Ecto neural progenitor cell (in vitro differentiated cells): Measurements from ENCODE around the gene SARDH.
"Not testable (repeated sequence)": the region's sequence is repeated elsewhere in the genome, so short reads cannot be mapped to it uniquely, and the experiment has no call there.

ENCODE experiments used
- DNase-seq: peaks from one replicate; pipeline ENCODE4 v3.0.0-alpha.2; 2018; ENCODE audit warnings: low spot score

Gene SARDH

DNA sequence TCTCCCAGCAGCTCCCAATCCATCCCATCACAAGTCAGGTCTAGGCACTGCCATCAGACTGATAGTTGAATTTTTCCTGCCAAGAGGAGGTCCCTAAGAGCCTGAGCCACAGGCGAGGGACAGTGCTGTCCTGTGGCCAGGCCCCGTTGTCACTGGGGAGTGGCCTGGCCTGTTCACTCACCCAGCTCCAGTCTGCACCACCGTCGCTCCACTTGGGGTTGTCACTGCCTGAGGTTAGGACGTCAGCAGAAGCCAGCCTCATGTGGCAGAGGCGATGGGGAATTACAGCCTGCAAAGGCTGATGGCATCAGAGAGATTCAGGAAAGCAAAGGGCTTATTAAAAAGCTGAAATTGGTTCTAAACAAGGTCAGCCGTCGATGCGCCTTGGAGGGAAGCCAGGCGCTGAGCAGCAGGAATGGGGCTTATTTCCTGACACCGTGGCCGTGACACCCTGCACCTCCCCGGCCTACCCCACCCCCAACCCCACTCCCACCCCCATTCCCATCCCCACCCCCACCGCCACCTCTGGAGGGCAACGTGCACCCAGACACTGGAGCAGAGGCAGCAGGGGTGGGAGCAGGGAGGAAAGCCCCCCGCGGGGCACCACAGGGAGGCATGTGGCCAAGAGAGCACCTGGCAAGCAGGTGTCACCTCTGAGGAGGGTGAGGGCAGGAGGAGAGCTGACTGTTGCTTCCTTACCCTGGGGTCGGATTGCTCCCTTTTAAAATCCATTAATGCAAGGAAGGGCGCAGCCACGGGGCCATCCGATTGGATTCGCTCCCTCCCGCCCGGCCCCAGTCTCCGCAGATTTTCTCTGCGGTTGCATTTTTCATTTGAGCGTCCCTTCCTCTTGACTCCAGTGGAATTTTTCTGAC, 105.1 kb downstream of the SARDH start:
- DNase-seq: no peak

DNA sequence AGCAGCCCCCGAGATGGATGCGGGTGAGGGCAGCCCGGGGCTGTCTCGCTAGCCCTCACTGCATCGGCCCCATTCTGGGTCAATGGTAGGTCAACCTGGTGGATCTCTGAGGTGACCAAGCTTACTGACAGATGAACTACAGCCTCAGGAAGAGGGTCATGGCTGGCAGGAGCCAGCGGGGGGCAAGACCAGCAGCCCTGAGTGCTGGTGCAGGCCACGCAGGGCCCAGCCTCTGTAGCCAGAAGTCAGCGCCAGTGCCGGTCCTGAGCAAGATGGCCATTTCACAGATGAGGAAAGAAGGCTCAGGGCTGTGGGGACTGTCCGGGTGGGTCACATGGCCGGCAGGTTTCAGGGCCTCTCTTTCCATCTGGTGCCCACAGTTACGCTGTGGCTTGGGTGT, 107.0 kb downstream of the SARDH start:
- DNase-seq: no peak

DNA sequence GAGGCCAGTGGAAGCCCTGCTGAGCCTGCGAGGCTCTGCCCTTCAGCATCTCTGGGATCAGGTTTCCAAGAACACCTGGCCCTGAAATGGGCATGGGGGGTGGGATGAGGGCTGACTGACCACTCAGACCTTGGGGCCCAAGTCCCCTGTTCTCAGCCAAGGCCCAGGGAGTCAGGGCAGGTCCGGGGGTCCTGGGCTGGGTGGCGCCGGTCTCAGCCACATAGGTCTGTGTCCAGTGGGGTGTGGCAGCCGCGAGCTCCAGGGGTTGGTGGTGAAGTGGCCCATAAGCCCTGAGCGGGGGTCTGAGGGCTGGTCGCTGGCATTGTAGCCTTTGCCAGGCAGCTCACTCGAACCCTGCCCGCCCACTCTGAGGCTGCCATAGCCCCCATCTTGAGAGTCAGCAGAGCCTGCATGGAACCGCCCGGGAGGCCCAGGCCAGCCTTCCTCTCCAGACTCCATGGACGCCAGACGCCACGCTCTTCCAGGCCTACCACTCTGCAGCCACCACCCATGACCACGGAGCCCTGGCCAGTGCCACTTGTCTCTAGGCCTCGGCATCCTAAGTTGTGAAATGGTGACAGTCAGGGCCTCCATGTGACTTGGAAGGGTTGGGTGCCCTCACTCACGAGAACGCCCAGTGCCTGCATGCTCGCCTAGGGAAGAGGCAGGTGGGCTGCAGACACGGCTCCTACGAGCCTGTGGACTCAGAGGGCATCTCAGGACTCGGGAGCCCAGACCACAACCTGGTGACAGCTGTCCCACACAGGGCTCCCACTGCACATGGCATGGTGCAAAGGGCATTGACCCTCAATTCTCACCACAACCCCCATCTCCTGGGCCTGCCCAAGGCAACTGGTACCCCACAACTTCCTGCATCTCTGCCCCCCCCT, 108.7 kb downstream of the SARDH start:
- no peak for DNase-seq

DNA sequence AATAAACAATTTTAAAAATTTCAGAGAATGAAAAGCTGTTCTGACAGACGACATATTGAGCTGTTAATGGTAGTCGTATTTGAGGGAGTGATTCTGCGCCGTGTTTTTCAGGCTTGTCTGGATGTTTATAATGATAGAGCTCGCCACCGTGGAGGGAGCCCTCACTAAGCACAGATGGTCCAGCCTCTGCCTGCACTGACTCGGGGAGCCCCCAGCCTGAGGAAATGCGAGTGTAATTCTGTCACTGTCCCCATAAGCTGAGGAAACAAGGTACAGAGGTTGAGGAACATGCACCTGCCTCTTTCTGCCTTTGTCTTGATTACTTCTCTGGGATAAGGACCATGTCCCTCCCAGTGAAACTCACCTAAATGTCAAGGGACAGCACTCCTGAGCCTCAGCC, 109.4 kb downstream of the SARDH start:
- DNase-seq: no peak

DNA sequence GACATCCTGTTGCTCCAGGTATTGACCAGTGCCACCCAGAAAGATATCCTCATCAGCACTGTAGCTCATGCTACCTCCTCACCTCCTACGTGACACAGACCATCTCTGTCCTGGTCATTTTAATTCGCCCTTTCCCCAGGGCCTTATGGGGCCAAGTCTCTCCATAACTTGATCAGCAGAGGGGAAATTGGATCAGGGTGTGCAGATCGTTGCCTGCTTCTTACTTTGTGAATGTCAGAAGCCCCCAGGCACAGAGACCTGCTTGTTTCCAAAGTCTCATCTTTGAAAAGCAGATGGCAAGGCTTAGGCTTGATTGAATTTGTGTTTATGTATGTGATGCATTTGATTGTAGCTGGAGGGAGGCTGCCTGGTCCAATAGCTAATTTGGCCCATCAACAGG, 110.8 kb downstream of the SARDH start:
- DNase-seq: no peak

DNA sequence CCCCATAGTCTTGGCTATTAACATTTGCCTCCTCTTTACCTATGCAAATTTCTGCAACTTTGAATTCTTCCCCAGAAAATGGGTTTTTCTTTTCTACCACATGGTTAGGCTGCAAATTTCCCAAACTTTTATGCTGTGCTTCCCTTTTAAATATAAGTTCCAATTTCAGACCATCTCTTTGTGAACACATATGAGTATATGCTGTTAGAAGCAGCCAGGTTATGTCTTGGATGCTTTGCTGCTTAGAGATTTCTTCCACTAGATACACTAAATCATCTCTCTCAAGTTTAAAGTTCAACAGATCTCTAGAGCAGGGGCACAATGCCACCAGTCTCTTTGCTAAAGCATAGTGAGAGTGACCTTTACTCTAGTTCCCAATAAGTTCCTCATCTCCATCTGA, 112.1 kb downstream of the SARDH start:
- DNase-seq: not testable (repeated sequence)

DNA sequence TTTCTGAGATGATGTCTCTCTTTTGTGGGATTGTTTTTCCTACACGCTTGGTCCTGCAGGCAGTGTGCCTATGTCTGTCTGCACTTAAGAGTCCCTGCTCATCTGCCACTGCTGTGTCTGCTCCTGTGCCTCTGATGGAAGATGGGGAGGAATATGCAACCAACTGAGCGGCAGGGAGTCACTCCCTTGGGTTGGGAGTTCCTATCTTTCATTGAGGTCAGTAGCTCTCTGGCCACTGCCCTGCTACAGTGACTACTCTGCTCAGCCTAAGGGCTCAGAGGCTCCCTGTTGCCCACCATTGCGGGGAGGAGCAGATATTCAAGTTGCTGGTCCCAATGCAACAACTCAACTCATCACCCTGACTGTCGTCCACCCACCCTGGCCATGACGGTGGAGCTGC, 115.6 kb downstream of the SARDH start:
- no peak for DNase-seq

DNA sequence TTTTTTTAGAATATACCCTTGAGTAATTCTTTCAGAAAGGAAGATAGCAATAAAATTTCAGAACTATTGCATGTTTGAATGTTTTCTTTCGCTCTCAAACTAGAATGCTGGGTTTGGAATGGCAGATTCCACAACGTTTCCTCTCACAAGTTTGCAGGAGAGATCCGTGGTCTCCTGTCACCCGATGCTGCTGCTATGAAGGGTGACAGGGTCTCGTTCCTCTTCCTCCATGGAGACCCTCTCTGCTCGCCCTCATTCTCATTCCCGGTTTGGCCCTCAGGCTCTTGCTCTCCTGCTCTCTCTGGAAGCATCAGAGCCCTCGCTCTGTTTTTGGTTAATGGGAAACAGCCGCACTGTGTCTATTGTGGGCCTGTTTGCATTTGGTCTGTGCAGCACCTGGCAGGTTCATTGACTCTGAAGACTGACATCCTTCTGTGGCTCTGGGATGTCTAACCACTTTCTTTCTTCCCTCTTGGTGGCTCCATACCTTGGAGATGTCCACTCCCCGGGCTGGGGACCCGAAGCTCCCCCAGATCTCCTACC, 116.4 kb downstream of the SARDH start:
- DNase-seq: no peak

DNA sequence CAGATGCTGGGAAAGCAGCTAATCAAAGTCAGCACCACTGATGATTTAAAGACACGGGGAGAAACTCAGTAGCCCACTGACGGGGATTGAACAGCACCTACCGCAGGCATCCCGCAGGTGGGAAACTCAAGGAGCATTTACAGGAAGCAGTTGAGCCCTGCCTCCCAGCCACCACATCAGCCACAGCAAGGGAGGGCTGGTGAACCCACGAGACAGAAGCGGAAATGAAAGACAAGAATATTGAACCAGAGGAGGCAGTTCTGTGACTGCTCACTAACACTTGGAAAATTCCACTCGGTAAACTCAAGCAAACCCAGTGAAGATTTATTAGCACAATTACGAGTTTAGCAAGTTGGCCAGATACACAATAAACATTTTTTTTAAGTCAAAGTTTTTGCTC, 118.4 kb downstream of the SARDH start:
- no peak for DNase-seq

DNA sequence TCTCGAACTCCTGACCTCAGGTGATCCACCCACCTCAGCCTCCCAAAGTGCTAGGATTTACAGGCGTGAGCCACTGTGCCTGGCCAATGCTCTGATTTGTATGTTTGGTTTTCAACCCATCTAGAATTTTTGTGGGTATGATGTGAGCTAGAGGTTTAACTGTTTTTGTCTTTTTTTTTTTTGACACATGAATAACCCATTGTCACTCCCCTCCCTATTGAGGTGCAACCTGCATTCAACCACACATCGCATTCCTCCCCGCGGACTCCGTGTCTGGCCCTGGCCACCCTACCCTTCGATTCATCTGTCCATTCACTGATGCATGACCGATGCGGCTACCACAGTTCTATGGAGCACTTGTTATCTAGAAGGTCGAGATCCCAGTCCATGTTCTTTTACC, 119.4 kb downstream of the SARDH start:
- no peak for DNase-seq

DNA sequence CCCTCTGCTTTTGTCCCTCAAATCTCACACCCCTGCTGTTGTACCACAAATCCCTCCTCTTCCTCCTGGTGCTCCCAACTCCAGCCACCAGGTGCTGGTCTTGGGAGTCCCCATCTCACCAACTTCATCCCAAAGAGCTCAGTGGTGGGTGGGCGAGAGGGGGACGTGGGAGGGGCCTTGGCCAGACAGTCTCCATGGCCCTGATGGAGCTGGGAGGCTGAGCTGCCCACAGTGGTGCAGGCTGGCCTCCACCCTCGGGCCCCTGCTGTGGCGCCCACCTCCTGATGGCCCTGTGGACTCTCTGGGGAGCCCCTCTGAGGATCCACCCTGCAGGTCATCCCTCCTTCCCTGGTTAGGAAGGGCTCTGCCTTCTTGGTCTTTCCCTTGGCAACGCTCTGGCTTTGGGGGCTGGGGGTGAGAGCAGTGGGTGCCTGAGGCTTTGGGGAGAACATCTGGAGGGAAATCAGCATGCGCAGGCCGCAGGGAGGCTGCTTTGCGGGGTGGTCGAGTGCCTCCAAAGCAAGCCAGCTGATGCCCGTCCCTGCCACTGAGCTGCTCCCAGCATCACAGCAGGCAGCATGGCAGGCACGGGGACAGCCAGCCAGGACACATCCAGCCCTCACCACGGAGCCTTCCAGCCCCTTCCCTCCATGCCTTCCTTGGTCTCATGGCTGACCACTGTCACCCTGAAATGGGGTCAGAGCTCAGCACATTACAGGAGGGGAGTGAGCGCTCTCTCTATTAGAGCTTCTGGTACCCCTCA, 121.3 kb downstream of the SARDH start:
- no peak for DNase-seq

DNA sequence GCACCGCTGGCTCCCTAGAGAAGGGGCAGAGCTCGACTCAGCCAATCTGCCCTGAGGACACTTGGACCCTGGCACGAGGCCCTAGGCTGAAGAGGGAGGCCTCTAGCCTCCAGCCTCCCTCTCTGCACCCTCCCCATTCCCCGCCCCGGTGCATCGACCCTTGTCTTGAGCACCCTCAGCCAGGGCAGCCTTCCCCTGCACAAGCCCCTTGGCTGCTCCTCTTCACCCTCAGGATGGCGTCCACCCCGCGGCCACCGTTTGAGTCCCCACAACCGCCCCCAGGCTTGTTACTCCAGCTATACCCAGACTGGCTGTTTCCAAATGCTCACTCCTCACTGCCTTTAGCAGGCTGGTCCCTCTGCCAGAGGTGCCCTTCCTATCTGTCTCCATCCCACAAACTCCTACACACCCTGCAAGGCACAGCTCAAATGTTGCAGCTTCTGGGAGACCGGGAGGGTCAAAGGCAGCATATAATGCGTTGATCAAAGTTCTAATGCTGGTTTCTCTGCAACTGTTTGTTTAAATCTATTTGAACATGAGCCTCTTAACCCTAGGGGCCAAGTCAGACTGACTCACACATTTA, 122.5 kb downstream of the SARDH start:
- no peak for DNase-seq

DNA sequence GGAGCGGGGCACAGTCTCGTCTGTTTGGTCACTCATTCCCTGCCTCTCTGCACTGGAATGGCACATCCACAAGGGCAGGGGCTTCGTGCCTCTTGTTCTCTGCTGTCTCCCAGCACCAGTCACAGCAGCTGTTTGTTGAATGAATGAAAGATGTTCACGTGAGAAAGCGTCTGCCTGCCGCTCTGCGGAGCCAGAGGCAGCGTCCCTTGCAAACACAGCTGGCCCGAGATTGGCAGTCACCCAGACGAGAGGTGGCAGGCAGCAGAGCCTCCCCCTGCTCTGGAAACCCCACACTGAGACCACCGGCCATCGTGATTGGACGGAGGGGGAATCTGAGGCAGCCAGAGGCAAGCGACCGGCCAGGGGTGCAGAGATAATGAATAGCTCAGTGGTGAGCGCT, 123.0 kb downstream of the SARDH start:
- no peak for DNase-seq

DNA sequence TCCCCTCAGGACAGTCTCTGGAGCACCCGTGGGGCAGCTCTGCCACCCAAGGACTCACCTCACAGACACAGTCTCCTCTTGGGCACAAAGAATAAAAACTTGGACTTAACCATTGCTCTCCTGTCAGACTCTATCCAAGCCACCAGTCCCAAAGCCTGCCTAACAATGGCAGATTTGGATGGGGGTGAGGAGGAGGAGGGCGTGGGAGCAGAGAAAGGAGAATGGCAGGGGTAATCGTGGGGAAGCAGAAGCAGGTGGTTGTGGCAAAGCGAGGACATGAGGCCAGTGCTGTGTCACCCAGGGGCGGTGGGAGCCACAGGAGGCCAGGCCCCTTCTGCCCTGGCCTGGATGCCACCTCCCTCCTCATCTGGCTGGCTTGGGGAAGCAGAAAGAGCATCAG, 123.5 kb downstream of the SARDH start:
- no peak for DNase-seq

DNA sequence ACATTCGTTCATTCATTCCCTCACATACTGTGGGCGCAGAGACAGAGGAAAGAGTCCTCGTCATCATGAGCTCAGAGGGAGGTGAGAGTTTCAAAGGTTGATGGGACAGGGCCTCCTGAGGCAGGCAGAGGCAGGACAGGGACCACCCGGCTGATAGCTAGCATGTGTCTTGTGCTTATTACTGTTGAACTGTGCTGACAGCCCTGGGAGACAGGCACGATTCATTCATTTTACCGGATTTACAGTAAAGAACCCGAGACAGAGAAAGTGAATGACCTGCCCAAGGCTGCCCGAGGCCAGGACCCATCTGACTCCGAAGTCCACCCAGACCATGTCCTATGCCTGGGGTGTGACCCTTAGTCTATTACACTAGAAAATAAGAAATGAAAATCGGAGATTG, 124.1 kb downstream of the SARDH start:
- DNase-seq: no peak
